HG03342 (cell line): ENCODE measurements around the gene ZNRF2.

Source experiments
- ATAC-seq: cut with Tn5 transposase; IDR thresholded peaks from one replicate; pipeline ENCODE4 v1.9.1; 2021; ENCODE audit warnings: mild to moderate bottlenecking, moderate library complexity; ENCODE audit not compliant: unreplicated experiment

ZNRF2 gene

GRCh38 chr7:30403477-30403876 lies 119.1 kb downstream of the ZNRF2 start:
- no peak for ATAC-seq

DNA sequence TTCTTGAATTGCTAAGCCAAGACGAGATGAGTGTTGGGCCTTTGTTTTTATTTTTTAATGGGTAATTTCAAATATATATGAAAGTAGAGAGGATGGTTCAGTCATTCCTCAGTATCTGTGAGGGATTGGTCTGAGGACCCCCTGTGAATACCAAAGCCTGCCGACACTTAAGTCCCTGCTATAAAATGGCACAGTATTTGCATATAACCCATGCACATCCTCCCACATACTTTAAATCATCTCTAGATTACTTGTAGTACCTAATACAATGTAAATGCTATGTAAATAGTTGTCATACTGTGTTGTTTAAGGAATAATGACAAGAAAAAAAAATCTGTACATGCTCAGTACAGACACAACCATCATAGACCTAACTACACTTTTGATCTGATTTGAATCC lies 120.8 kb downstream of the ZNRF2 start:
- ATAC-seq, result no peak

GRCh38 chr7:30406664-30407425 lies 122.4 kb downstream of the ZNRF2 start:
- no peak for ATAC-seq

GRCh38 chr7:30411173-30411572 lies 126.8 kb downstream of the ZNRF2 start:
- ATAC-seq, result no peak

DNA sequence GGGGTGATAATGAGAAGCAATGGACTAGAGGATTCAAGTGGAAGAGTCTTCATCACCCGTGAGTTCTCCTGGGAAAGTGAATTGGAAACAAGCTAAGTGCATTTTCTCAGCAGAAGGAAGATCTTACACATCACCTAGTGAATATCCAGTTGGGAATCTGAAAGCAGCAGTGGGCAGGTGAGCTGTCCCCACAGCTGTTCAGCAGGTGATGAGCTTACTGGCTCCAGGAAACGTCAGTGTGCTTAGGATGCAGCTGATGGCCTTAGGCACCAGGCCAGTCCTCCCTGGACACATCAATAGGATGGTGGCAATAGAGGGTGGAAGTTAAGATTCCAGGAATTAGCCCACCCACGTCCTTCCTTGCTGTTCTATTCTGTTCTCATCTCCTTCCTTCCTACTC lies 127.5 kb downstream of the ZNRF2 start:
- no peak for ATAC-seq

DNA sequence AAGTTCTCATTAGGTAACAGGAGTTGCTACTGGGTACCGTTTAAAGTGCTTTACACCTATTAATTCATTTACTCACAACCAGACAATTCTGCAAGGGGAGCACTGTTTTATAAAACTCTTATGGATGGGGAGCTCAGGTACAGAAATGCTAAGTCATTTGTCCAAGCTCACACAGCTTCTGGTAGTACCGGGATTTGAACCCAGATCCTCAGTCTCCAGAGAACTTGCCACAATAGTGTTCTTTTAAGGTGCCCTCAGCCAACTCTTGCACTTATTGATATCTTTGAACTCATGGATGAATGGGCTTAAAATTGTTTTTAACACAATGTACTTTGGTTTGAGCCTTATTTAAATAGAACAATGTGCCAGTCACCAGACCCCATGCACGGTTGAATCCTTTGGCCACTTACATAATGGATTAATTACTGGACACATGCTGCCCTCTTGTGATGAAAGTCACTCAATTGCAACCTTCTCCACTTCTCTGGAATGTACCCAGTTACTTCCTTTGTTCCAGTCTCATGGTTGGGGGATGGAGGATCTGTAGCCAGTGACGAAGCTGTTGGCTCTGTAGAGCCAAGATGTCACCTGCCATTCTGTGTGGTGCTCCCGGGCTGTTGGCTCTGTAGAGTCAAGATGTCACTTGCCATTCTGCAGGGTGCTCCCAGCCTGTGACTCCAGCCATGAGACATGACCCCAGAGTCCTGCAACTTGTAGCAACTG lies 128.5 kb downstream of the ZNRF2 start:
- no peak for ATAC-seq

GRCh38 chr7:30413864-30414263 lies 129.5 kb downstream of the ZNRF2 start:
- ATAC-seq, result no peak
